Loucy (cell line): ENCODE results near the gene PRKACB.

Experiments used
- H2AFZ ChIP-seq: fragments of 200-600 bp; sonication (generic); 2 replicates; pipeline ENCODE4 v1.6.0; 2016; ENCODE audit warnings: antibody characterized with exemption, mild to moderate bottlenecking, low read length, moderate library complexity
- H3F3A ChIP-seq: fragments of 200-600 bp; 2 replicates; pipeline ENCODE4 v1.6.0; 2016; ENCODE audit warnings: antibody characterized with exemption, low read depth, mild to moderate bottlenecking
- H3K27me3 ChIP-seq: fragments of 200-600 bp; sonication (generic); 2 replicates; pipeline ENCODE4 v1.6.1; 2014; ENCODE audit warnings: low read length, mild to moderate bottlenecking; ENCODE audit not compliant: insufficient read depth, poor library complexity, severe bottlenecking
- H3K36me3 ChIP-seq: fragments of 200-600 bp; sonication (generic); 2 replicates; pipeline ENCODE4 v1.6.1; 2016; ENCODE audit warnings: low read length; ENCODE audit not compliant: insufficient read depth
- H3K4me1 ChIP-seq: fragments of 200-600 bp; sonication (generic); 2 replicates; pipeline ENCODE4 v1.5.1; 2014; ENCODE audit warnings: low read length, mild to moderate bottlenecking; ENCODE audit not compliant: insufficient read depth, poor library complexity, severe bottlenecking
- H3K4me2 ChIP-seq: fragments of 200-600 bp; sonication (generic); 2 replicates; pipeline ENCODE4 v1.6.0; 2014; ENCODE audit warnings: antibody characterized with exemption, low read length, low read depth, mild to moderate bottlenecking; ENCODE audit not compliant: poor library complexity, severe bottlenecking
- H3K4me3 ChIP-seq: fragments of 200-600 bp; sonication (generic); 2 replicates; pipeline ENCODE4 v1.5.1; 2014; ENCODE audit warnings: low read length, mild to moderate bottlenecking, mixed read lengths; ENCODE audit not compliant: poor library complexity, severe bottlenecking
- H3K79me2 ChIP-seq: fragments of 200-600 bp; sonication (generic); 2 replicates; pipeline ENCODE4 v1.6.1; 2014; ENCODE audit warnings: low read length; ENCODE audit not compliant: insufficient read depth
- H3K9ac ChIP-seq: fragments of 200-600 bp; sonication (generic); 2 replicates; pipeline ENCODE4 v1.6.0; 2014; ENCODE audit warnings: mild to moderate bottlenecking, low read depth, low read length, moderate library complexity; ENCODE audit not compliant: poor library complexity, severe bottlenecking
- H3K9me2 ChIP-seq: fragments of 200-600 bp; sonication (generic); replicated peaks from 2 replicates; pipeline ENCODE4 v1.6.1; 2016; ENCODE audit warnings: low read depth, low read length, mixed read lengths
- H3K9me3 ChIP-seq: fragments of 200-600 bp; sonication (generic); 2 replicates; pipeline ENCODE4 v1.6.1; 2014; ENCODE audit warnings: mild to moderate bottlenecking, antibody characterized with exemption, low read length, low read depth; ENCODE audit not compliant: insufficient read depth
- H4K20me1 ChIP-seq: fragments of 200-600 bp; sonication (generic); 2 replicates; pipeline ENCODE4 v1.6.0; 2014; ENCODE audit warnings: antibody characterized with exemption, low read length, mild to moderate bottlenecking; ENCODE audit not compliant: insufficient read depth, poor library complexity, severe bottlenecking
- CTCF ChIP-seq: fragments of 200-600 bp; sonication (generic); conservative IDR thresholded peaks from 2 replicates; pipeline ENCODE4 v1.5.1; 2014; ENCODE audit warnings: mild to moderate bottlenecking, antibody characterized with exemption, low read length
- EZH2phosphoT487 ChIP-seq: fragments of 200-600 bp; IDR thresholded peaks from 2 replicates; pipeline ENCODE4 v1.6.1; 2018; ENCODE audit warnings: antibody characterized with exemption, mild to moderate bottlenecking, moderate library complexity, borderline replicate concordance

Gene PRKACB

GRCh38 chr1:84171481-84171880, 27.4 kb downstream of the PRKACB start:
- H3K9ac ChIP-seq: no peak overlapping the region
- peaks cover 42% of the 10 kb centered on the region for H4K20me1 ChIP-seq
- TF ChIP-seq EZH2phosphoT487 (no peak), CTCF (no peak)
- H3K27me3 ChIP-seq: no peaks in the 10 kb centered on the region
- H3K36me3 ChIP-seq: no peaks in the 10 kb centered on the region
- no peaks in the 10 kb centered on the region for H3F3A ChIP-seq
- H2AFZ ChIP-seq: no peak overlapping the region
- H3K4me2 ChIP-seq: no peak overlapping the region
- H3K9me3 ChIP-seq: no peaks in the 10 kb centered on the region
- H3K4me1 ChIP-seq: peaks cover 51% of the 10 kb centered on the region
- H3K79me2 ChIP-seq: peaks cover 79% of the 10 kb centered on the region
- no peak overlapping the region for H3K4me3 ChIP-seq
- no peaks in the 10 kb centered on the region for H3K9me2 ChIP-seq

- no peak overlapping the region for H2AFZ ChIP-seq
- peaks cover 77% of the 10 kb centered on the region for H3K79me2 ChIP-seq
- TF ChIP-seq CTCF (no peak), EZH2phosphoT487 (no peak)
- no peaks in the 10 kb centered on the region for H3K9me3 ChIP-seq
- H3K9ac ChIP-seq: no peak overlapping the region
- H3K4me1 ChIP-seq: peaks cover 34% of the 10 kb centered on the region
- H3K27me3 ChIP-seq: no peaks in the 10 kb centered on the region
- H3K9me2 ChIP-seq: no peaks in the 10 kb centered on the region
- peaks cover 26% of the 10 kb centered on the region for H4K20me1 ChIP-seq
- no peak overlapping the region for H3K4me3 ChIP-seq
- no peaks in the 10 kb centered on the region for H3F3A ChIP-seq
- no peak overlapping the region for H3K4me2 ChIP-seq
- no peaks in the 10 kb centered on the region for H3K36me3 ChIP-seq
These were observed 30.0 kb downstream of the PRKACB start for GRCh38 chr1:84174051-84174556.

GRCh38 chr1:84181350-84182005, 37.4 kb downstream of the PRKACB start:
- no peak overlapping the region for H3K4me2 ChIP-seq
- H3K79me2 ChIP-seq: peaks cover 23% of the 10 kb centered on the region
- no peak overlapping the region for H2AFZ ChIP-seq
- H3K4me1 ChIP-seq: peaks cover 6% of the 10 kb centered on the region
- TF ChIP-seq CTCF (no peak), EZH2phosphoT487 (no peak)
- peaks cover 22% of the 10 kb centered on the region; the same call in 1 of the 2 replicates for H3K36me3 ChIP-seq
- H3K9me3 ChIP-seq: no peaks in the 10 kb centered on the region
- H3K27me3 ChIP-seq: no peaks in the 10 kb centered on the region
- no peaks in the 10 kb centered on the region for H4K20me1 ChIP-seq
- no peak overlapping the region for H3K9ac ChIP-seq
- no peak overlapping the region for H3K4me3 ChIP-seq
- H3K9me2 ChIP-seq: no peaks in the 10 kb centered on the region
- peaks cover 2% of the 10 kb centered on the region; the same call in 1 of the 2 replicates for H3F3A ChIP-seq
